ENCODE data around the gene TCF4. TPM values are rescaled to one million over a fixed set of nuclear protein-coding genes. Genes with fewer than 3 reads are reported as not detected.
A peak's percentile ranks its signal among the peaks of the same experiment; 100 is the strongest.

Gene TCF4
- total RNA-seq (ENCODE audit: unreplicated experiment) = 199 TPM
- long read RNA-seq, transcript TCF4-204 (13 exons, 2,372 nt) = major isoform, 25 of 64 reads
- long read RNA-seq, transcript TCF4-246 (13 exons, 3,163 nt) = minor isoform, 18 of 64 reads
- long read RNA-seq, partial matches to known transcripts = 3 of 64 reads
- long read RNA-seq, other reads (novel, unspliced or antisense) = 13 of 64 reads

- peaks cover 7% of the 10 kb centered on the region for H3K27me3 Mint-ChIP-seq (ENCODE audit: unreplicated experiment)
- TF ChIP-seq CTCF (IDR thresholded peaks at IDR 0.05; ENCODE audit: partially characterized antibody, unreplicated experiment) = no peak
Measured at GRCh38 chr18:55588111-55588869, at the start of gene TCF4. TCF4 (minus strand) TSS chr18:55588192; CDS start chr18:55587116, 1,076 bp downstream.

GRCh38 chr18:55637204-55637603 lies 49.2 kb upstream of the TCF4 start:
- no peak for TF ChIP-seq CTCF (IDR thresholded peaks at IDR 0.05; ENCODE audit: partially characterized antibody, unreplicated experiment)
- Mint-ChIP-seq H3K36me3 (ENCODE audit: unreplicated experiment) (no peaks in the 10 kb centered on the region), H3K27me3 (ENCODE audit: unreplicated experiment) (peaks cover 2% of the 10 kb centered on the region), H3K4me1 (ENCODE audit: low read depth, unreplicated experiment) (no peaks in the 10 kb centered on the region), H3K9me3 (ENCODE audit: unreplicated experiment) (no peaks in the 10 kb centered on the region), H3K27ac (ENCODE audit: unreplicated experiment) (no peak overlapping the region), H3K4me3 (ENCODE audit: unreplicated experiment) (no peak overlapping the region)
- DNase-seq = no peak

More at GRCh38 chr18:55588111-55588869, at the start of gene TCF4:
- H3K9me3 Mint-ChIP-seq (ENCODE audit: unreplicated experiment) = peaks cover 18% of the 10 kb centered on the region
- peaks cover 11% of the 10 kb centered on the region for H3K4me1 Mint-ChIP-seq (ENCODE audit: low read depth, unreplicated experiment)
- no peaks in the 10 kb centered on the region for H3K36me3 Mint-ChIP-seq (ENCODE audit: unreplicated experiment)
- peak within 1 kb of the TSS; percentile 96 for H3K4me3 Mint-ChIP-seq (ENCODE audit: unreplicated experiment)
- peak; percentile 81 for DNase-seq
- H3K27ac Mint-ChIP-seq (ENCODE audit: unreplicated experiment) = peak within 1 kb of the TSS; percentile 92

GRCh38 chr18:55635439-55635838 lies 47.4 kb upstream of the TCF4 start:
- H3K27ac Mint-ChIP-seq (ENCODE audit: unreplicated experiment) = no peak overlapping the region
- no peak overlapping the region for H3K4me3 Mint-ChIP-seq (ENCODE audit: unreplicated experiment)

GRCh38 chr18:55634545-55634944 lies 46.6 kb upstream of the TCF4 start:
- no peak overlapping the region for H3K27ac Mint-ChIP-seq (ENCODE audit: unreplicated experiment)
- H3K27me3 Mint-ChIP-seq (ENCODE audit: unreplicated experiment) = peaks cover 2% of the 10 kb centered on the region
- TF ChIP-seq CTCF (IDR thresholded peaks at IDR 0.05; ENCODE audit: partially characterized antibody, unreplicated experiment) = no peak
- H3K36me3 Mint-ChIP-seq (ENCODE audit: unreplicated experiment) = no peaks in the 10 kb centered on the region
- H3K4me3 Mint-ChIP-seq (ENCODE audit: unreplicated experiment) = no peak overlapping the region
- no peaks in the 10 kb centered on the region for H3K9me3 Mint-ChIP-seq (ENCODE audit: unreplicated experiment)
- no peak for DNase-seq
- H3K4me1 Mint-ChIP-seq (ENCODE audit: low read depth, unreplicated experiment) = no peaks in the 10 kb centered on the region

More at GRCh38 chr18:55635439-55635838, 47.4 kb upstream of the TCF4 start:
- no peak for TF ChIP-seq CTCF (IDR thresholded peaks at IDR 0.05; ENCODE audit: partially characterized antibody, unreplicated experiment)
- H3K27me3 Mint-ChIP-seq (ENCODE audit: unreplicated experiment) = peaks cover 2% of the 10 kb centered on the region
- no peaks in the 10 kb centered on the region for H3K4me1 Mint-ChIP-seq (ENCODE audit: low read depth, unreplicated experiment)
- DNase-seq = no peak
- no peaks in the 10 kb centered on the region for H3K9me3 Mint-ChIP-seq (ENCODE audit: unreplicated experiment)
- no peaks in the 10 kb centered on the region for H3K36me3 Mint-ChIP-seq (ENCODE audit: unreplicated experiment)

GRCh38 chr18:55633032-55633431 lies 45.0 kb upstream of the TCF4 start:
- H3K36me3 Mint-ChIP-seq (ENCODE audit: unreplicated experiment) = no peaks in the 10 kb centered on the region
- DNase-seq = no peak
- TF ChIP-seq CTCF (IDR thresholded peaks at IDR 0.05; ENCODE audit: partially characterized antibody, unreplicated experiment) = no peak
- peaks cover 2% of the 10 kb centered on the region for H3K27me3 Mint-ChIP-seq (ENCODE audit: unreplicated experiment)
- no peak overlapping the region for H3K4me3 Mint-ChIP-seq (ENCODE audit: unreplicated experiment)
- H3K27ac Mint-ChIP-seq (ENCODE audit: unreplicated experiment) = no peak overlapping the region
- no peaks in the 10 kb centered on the region for H3K4me1 Mint-ChIP-seq (ENCODE audit: low read depth, unreplicated experiment)
- no peaks in the 10 kb centered on the region for H3K9me3 Mint-ChIP-seq (ENCODE audit: unreplicated experiment)
